Measurements from ENCODE around the gene HOXA4.

HOXA4 gene

DNA sequence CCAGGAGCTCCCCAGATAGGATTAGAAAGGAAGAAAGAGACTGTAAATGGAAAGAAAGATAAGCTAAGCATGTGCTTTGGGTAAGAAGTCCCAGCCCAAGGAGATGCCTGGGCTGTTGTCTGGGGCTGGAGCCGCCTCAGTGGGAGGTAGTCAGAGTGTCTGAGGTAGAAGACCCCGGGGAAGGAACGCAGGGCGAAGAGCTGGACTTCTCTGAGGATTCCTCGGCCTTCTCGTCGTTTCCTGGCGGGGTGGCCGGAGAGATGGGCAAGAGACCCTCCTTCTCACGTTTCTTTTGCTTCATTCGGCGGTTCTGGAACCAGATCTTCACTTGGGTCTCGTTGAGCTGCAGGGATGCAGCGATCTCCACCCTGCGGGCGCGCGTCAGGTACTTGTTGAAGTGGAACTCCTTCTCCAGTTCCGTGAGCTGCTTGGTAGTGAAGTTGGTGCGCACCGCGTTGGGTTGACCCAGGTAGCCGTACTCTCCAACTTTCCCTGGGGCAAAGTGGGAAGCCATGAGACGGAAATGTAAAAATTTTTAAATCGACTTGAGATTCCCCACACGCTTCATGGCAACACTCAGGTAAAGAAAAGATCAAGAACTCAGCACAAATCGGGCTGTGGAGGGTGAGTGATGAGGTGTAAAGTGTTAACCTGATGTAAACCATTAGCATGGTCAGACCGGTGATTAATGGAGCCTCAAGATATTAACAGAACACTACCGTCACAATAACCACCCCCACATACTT is 36.1 kb downstream of the HOXA4 start:
- DNase-seq (ENCODE audit: low read depth) = no peak
- no peak overlapping the region for H3K4me3 ChIP-seq (ENCODE audit: low read depth, low read length)
- TF ChIP-seq, protein P1, sequence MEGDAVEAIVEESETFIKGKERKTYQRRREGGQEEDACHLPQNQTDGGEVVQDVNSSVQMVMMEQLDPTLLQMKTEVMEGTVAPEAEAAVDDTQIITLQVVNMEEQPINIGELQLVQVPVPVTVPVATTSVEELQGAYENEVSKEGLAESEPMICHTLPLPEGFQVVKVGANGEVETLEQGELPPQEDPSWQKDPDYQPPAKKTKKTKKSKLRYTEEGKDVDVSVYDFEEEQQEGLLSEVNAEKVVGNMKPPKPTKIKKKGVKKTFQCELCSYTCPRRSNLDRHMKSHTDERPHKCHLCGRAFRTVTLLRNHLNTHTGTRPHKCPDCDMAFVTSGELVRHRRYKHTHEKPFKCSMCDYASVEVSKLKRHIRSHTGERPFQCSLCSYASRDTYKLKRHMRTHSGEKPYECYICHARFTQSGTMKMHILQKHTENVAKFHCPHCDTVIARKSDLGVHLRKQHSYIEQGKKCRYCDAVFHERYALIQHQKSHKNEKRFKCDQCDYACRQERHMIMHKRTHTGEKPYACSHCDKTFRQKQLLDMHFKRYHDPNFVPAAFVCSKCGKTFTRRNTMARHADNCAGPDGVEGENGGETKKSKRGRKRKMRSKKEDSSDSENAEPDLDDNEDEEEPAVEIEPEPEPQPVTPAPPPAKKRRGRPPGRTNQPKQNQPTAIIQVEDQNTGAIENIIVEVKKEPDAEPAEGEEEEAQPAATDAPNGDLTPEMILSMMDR (conservative IDR thresholded peaks at IDR 0.05; ENCODE audit: low read depth, low read length) = no peak

DNA sequence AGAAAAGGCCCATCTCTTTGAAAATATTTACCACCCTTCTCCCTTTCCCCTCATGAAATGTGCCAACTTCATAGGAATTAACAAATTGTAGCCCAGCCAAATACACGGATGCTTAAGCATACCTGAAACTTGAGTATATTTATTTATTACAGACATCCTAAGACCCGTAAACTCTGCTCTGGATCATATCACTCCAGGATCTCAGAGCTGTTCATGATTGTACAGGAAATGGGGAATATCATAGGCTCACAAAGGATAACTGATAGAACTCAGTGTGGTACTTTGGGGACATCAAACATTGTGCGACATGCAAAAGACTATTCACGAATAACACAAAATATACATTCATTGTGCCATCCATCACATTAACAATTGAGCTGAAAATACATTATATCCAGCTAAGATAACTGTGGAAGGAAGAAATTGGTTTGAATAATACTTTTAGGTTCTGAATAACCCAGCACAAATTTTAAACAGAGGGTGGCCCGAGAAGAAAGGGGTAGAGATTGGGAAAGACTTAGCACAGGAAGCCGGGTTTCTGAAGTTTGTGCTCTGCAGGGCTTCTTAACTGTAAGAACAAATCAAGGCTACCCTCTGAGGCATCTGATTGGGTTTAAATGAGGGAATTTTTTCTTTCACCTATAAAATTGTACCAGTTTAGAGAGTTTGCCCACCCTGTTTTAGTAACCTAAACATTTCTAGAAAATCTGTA is 37.2 kb downstream of the HOXA4 start:
- TF ChIP-seq, protein P1 (conservative IDR thresholded peaks at IDR 0.05; ENCODE audit: low read depth, low read length) = no peak
- H3K4me3 ChIP-seq (ENCODE audit: low read depth, low read length) = no peak overlapping the region
- no peak for DNase-seq (ENCODE audit: low read depth)

DNA sequence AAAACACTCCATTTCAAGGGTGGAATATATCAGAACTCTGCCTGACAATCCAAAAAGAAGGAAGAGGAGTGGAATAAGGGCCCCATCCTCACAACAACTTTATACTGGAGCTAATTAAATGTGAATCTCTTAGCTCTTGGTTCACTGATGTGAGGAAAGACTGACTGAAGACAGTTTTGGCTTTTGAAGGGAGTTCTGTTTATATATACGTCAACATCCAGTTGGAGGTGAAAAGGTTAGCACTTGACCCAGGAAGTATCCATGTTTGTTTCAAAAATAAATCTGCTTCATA is 37.8 kb downstream of the HOXA4 start:
- H3K4me3 ChIP-seq (ENCODE audit: low read depth, low read length) = no peak overlapping the region
- DNase-seq (ENCODE audit: low read depth) = no peak
- TF ChIP-seq, protein P1 (conservative IDR thresholded peaks at IDR 0.05; ENCODE audit: low read depth, low read length) = no peak

DNA sequence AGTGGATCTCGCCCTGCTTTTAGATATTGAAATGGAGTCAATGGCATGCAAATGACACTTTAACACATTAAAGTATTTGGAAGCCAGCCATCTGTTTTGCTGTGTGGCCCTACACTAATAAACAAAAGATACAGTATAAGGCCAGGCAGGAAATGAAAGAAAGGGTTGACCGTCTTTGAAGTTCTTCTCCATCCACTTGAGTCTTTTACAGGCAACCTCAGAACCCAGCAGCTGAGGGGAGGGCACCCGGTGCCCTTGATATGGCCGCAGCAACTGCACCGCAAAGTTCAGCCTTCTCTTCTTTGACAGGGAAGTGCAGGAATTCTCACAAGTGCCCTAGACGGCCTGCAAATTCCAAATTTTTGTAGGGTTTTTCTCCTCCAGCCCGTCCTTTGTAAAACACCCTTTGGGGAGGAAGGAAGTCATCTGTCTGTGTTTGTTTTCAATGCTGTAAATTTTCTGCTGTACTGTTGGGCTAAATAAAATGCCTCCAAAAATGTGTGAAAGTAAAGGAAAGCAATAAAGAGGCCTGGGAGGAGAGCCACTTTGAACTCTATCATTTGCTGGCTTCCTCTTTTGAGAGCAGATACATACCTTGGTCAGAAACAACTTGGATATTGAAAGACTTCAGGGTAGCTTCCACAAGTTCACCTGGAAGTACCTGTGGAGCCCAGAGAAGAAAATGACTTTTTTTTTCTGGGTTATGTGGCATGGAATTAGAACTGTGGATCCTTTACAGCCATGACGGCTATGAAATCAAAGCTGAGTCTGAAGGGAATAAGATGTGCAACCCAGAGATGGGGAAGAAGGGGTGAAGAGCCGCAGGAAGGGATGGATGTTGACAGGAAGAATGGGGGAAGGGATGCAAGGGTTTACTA is 38.4 kb downstream of the HOXA4 start:
- DNase-seq (ENCODE audit: low read depth) = no peak
- H3K4me3 ChIP-seq (ENCODE audit: low read depth, low read length) = no peak overlapping the region
- TF ChIP-seq, protein P1 (conservative IDR thresholded peaks at IDR 0.05; ENCODE audit: low read depth, low read length) = no peak

DNA sequence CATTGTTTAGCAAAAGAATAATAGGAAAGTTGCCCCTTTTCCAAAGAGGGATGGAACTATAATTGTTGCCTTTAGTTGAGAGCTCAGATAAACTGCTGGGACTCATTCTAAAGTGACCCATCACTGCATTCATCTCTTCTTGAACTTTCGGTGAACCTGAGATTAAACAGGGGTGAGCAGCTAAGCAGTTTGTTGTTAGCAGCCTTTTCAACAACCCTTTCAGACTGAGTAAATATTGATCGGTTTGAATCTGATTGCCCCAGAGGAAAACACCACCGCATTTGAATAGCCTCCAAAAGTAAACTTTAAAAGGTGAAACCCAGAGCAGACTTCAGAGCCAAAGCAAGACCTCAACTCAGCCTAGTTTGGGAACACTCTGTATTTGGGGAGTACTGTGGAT is 39.5 kb downstream of the HOXA4 start:
- TF ChIP-seq, protein P1 (conservative IDR thresholded peaks at IDR 0.05; ENCODE audit: low read depth, low read length) = no peak
- DNase-seq (ENCODE audit: low read depth) = no peak
- no peak overlapping the region for H3K4me3 ChIP-seq (ENCODE audit: low read depth, low read length)

DNA sequence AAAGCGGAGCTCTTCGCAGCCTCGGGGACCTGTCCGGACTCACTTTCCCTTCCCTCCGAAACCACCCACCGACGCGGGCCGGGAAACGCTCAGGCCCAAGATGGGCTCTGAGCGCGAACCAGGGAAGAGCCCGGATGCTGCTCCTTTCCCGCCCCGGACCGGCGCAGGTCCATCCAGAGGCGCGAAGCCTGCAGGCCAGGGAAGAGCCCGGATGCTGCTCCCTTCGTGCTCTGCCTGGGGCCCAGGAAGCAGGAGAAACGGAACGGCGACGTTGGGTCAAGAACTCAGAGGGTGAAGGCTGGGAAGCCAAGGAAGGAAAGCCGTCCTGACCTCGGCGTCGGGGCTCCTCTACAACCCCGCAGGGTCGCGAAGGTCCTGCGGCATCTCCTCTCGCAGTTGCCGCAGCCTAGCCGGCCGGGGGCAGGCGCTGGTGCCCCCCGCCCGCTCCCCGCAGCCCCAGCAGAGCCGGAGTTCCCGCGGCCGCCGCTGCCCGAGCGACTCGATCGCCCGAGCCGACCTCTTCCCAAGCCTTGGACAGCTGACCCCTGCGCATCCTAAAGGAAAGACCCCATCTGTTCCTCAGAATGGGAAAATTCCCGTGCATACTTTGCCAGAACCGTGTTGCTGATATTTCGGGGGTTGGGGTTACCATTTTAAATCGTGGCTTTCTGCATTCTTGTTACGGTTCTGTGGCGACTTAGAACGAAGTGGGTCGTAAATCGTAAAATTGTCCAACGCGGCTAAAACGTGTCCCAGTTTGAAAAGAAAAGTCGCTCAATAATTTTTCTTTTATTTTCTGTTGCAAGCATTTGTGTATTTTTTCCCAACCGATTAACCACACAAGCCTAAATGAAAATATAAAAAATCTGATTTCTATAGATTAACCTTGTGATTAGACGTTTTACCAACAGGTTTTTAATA is 42.3 kb downstream of the HOXA4 start:
- DNase-seq (ENCODE audit: low read depth) = no peak
- no peak overlapping the region for H3K4me3 ChIP-seq (ENCODE audit: low read depth, low read length)
- TF ChIP-seq, protein P1 (conservative IDR thresholded peaks at IDR 0.05; ENCODE audit: low read depth, low read length) = no peak
